ENCODE results near the gene CAPN1. TPM values are rescaled to one million over a fixed set of nuclear protein-coding genes. Genes with fewer than 3 reads are reported as not detected.
"Not testable (repeated sequence)": the region's sequence is repeated elsewhere in the genome, so short reads cannot be mapped to it uniquely, and the experiment has no call there.

The CAPN1 gene
- total RNA-seq, 1 donor from 2014 or later = 60.9 TPM

DNA sequence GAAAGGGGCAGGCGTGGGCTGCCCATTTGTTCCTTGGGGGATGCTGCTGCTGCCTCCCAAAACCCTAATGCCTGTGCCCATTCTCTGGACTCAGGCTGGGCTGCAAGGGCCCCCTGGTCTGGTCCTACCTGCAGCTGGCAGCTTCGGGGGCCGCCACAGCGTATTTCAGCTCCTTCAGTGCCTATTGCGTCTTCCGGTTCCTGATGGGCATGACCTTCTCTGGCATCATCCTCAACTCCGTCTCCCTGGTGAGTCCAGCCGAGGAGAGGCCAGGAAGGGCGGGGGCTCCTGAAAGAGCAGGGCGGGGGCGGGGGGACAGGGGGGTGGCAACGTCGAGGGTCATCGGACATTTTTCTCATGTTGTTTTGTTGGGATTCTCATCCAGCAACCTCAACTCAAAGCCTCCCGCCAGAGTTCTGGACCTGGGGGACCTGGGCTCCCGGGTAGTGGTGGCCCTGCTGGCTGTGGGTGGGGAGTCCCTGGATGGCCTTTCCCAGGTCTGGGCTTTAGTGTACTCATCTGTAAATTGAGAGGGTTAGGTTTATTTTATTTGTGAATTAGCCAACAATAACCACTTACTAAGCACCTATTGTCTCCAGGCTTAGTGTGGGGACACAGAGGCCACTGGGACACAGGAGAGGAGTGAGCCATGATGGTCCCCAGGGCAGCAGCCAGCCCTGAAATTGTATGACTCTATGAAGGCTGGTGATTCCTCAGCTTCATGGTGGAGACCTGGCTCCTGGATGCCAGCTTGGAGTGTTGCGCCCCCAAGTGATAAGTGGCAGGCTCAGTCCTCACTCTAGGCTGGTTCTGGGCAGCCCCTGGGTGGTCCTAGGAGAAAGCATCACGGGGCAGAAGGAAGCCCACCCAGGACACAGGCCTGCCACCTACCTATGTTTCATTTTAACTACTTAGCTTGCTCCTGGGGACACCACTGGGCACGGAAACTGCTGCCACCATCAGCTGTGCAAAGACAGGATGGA, 36.0 kb downstream of the CAPN1 start:
- no peak for DNase-seq (ENCODE audit: low read depth in 2 of 2)

- DNase-seq (ENCODE audit: low read depth in 2 of 2) = no peak
Measured at GRCh38 chr11:65218446-65218845, 36.7 kb downstream of the CAPN1 start.

GRCh38 chr11:65219930-65220213, 38.1 kb downstream of the CAPN1 start:
- DNase-seq (ENCODE audit: low read depth in 2 of 2) = no peak

DNA sequence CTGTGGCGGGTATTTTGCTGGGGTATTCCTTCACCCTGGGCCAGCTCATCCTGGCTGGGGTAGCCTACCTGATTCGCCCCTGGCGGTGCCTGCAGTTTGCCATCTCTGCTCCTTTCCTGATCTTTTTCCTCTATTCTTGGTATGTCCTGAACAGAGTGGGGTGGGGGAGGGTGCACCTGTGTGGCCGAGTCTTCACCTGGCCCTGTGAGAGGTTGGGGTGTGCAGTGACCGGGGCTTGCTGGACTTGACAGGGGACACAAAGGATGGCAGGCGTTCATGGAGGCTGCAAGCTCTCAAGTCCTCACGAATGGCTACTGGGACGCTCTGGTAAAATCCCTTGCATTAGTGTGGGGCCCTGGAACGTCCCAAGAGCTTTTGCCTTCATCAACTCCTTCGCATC, 39.3 kb downstream of the CAPN1 start:
- no peak for DNase-seq (ENCODE audit: low read depth in 2 of 2)

GRCh38 chr11:65223011-65223410, 41.3 kb downstream of the CAPN1 start:
- DNase-seq (ENCODE audit: low read depth in 2 of 2) = no peak

DNA sequence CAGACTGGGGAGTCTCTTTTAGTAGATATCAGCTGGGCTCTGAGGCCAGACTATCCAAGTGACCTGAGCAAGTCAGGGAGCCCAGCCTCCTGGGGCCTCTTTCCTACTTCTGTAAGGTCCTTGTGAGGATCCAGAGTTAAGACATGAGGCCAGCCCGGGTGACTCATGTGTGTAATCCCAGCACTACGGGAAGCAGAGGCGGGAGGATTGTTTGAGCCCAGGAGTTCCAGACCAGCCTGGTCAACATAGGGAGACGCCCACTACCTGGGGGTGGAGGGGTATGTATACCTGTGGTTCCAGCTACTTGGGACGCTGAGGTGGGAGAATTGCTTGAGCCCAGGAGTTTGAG, 43.2 kb downstream of the CAPN1 start:
- peak in 1 of 2 donors; percentile 71 for DNase-seq (ENCODE audit: low read depth in 2 of 2)

- peak; percentile 67 to 80 for DNase-seq (ENCODE audit: low read depth in 2 of 2)
Measured at GRCh38 chr11:65225279-65226102, 43.8 kb downstream of the CAPN1 start.

DNA sequence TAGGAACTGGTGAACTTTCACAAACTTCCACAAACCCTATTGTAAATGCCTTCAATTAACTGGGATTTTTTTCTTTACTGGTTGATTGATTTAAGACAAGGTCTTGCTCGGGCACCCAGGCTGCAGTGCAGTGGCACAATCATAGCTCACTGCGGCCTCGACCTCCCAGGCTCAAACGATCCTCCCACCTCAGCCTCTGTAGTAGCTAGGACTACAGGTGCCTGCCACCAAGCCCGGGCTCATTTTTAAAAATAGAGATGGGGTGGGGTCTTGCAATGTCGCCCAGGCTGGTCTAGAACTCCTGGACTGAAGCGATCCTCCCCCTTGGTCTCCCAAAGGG, 44.3 kb downstream of the CAPN1 start:
- DNase-seq (ENCODE audit: low read depth in 2 of 2) = no peak

- no peak for DNase-seq (ENCODE audit: low read depth in 2 of 2)
Measured at GRCh38 chr11:65227879-65228278, 46.2 kb downstream of the CAPN1 start.

- DNase-seq (ENCODE audit: low read depth in 2 of 2) = no peak
Measured at GRCh38 chr11:65236194-65237059, 54.7 kb downstream of the CAPN1 start.

- DNase-seq (ENCODE audit: low read depth in 2 of 2) = not testable (repeated sequence)
Measured at GRCh38 chr11:65238302-65238701, 56.6 kb downstream of the CAPN1 start.

GRCh38 chr11:65241134-65241533, 59.4 kb downstream of the CAPN1 start:
- DNase-seq (ENCODE audit: low read depth in 2 of 2) = no peak

DNA sequence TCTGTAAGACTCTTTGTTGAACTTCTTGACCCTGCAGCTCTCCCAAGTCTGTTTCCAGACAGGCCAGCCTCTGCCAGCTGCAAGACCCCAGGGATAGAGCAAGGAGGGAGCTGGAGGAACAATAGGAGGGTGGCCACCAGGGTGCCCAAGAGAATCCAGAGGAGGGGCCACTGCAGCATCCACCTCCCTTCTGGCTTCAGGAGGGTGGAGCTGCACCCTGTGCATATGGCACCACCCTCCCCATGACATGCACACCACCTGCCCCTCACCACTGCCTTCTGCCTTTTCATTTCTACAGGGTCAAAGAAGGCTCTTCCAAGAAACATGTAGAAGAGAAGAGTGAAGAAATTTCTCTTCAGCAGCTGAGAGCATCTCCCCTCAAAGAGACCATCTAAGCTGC, 60.0 kb downstream of the CAPN1 start:
- DNase-seq (ENCODE audit: low read depth in 2 of 2) = no peak

DNA sequence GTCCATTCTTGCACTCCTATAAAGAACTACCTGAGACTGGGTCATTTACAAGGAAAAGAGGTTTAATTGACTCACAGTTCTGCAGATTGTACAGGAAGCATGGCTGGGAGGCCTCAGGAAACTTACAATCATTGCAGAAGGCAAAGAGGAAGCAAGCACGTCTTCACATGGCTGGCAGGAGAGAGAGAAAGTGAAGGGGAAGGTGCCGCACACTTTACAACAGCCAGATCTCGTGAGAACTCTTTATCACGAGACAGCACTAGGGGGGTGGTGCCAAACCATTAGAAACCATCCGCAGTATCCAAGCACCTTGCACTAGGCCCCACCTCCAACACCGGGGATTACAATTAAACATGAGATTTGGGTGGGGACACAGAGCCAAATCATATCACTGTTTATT, 60.7 kb downstream of the CAPN1 start:
- DNase-seq (ENCODE audit: low read depth in 2 of 2) = no peak

DNA sequence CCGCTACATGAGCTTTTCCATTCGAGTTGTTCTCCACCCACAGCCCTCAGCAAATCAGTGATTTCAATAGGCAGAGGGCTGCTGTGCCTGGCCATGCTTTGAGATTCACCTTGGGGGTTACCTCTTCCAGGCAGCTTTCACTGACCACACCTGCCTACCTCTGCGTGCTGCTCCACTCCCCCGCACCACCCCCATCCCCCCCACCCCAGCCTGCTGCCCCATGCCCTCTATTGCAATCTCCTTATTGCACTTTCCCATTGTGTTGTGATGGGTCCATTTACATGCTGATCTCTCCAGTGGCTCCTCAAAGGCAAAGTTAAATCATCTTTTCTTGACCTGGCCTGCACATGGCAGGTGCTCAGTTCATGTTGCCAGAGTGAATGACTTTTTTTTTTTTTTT, 62.1 kb downstream of the CAPN1 start:
- no peak for DNase-seq (ENCODE audit: low read depth in 2 of 2)

- not testable (repeated sequence) for DNase-seq (ENCODE audit: low read depth in 2 of 2)
Measured at GRCh38 chr11:65245046-65245445, 63.3 kb downstream of the CAPN1 start.

GRCh38 chr11:65246506-65246905, 64.8 kb downstream of the CAPN1 start:
- no peak for DNase-seq (ENCODE audit: low read depth in 2 of 2)

- DNase-seq (ENCODE audit: low read depth in 2 of 2) = peak in 1 of 2 donors; percentile 20
Measured at GRCh38 chr11:65248184-65248710, 66.5 kb downstream of the CAPN1 start.

GRCh38 chr11:65251476-65251875, 69.7 kb downstream of the CAPN1 start:
- no peak for DNase-seq (ENCODE audit: low read depth in 2 of 2)

DNA sequence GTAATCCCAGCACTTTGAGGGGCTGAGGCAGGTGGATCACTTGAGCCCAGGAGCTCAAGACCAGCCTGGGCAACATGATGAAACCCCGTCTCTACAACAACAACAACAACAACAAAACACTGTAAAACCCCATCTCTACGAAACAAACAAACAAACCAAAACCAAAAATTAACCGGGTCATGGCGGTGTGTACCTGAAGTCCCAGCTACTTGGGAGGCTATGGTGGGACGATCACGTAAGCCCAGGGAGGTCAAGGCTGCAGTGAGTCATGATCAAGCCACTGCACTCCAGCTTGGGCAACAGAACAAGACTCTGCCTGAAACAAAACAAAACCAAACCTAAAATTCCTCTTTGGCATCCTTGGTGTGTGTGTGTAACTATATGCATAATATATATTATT, 73.0 kb downstream of the CAPN1 start:
- no peak for DNase-seq (ENCODE audit: low read depth in 2 of 2)

GRCh38 chr11:65258988-65259387, 77.3 kb downstream of the CAPN1 start:
- DNase-seq (ENCODE audit: low read depth in 2 of 2) = no peak

- no peak for DNase-seq (ENCODE audit: low read depth in 2 of 2)
Measured at GRCh38 chr11:65260302-65260701, 78.6 kb downstream of the CAPN1 start.
